ENCODE data around the gene LCN15. TPM values are rescaled to one million over a fixed set of nuclear protein-coding genes. Genes with fewer than 3 reads are reported as not detected.
"Not testable (repeated sequence)": the region's sequence is repeated elsewhere in the genome, so short reads cannot be mapped to it uniquely, and the experiment has no call there.

Gene LCN15
- total RNA-seq, 2 experiments from 2014 or later, result not detected

DNA sequence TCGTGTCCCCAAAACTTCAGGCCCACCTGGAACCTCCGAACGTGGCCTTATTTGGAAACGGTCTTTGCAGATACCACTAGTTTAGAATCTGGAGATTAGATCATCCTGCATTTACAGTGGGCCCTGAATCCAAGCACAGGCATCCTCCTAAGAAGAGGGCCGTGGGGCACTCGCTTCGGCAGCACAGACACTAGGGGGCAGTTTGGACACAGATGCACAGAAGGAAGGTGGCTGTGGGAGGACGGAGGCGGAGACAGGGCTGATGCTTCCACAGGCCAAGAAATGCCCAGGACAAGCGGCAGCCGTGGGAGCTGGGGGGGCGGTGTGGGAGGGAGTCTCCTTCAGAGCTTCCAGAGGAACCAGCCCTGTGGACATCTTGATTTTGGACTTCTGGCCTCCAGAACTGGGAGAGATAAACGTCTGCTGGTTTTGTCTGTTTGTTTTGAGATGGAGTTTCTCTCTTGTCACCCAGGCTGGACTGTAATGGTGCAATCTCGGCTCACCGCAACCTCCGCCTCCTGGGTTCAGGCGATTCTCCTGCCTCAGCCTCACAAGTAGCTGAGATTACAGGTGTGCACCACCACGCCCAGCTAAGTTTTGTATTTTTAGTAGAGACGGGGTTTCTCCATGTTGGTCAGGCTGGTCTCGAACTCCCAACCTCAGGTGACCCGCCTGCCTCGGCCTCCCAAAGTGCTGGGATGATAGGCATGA lies 3.3 kb downstream of the LCN15 start:
- POLR2A ChIA-PET, result interaction anchor here (0.6 kb wide), 1 partner anchor 10 kb away, joined by 3 read pairs; no protein-coding TSS in a partner anchor
- ATAC-seq, result peak; percentile 34
- H3K9me3 Mint-ChIP-seq (ENCODE audit: low read depth); H3K27ac Mint-ChIP-seq; H3K36me3 Mint-ChIP-seq (ENCODE audit: low read depth); intact Hi-C loops (cut with DNase I, micrococcal nuclease); H3K4me1 Mint-ChIP-seq; H3K27me3 Mint-ChIP-seq; H3K4me3 Mint-ChIP-seq: not testable (repeated sequence)
- DNase-seq, result peak; percentile 58
- CTCF ChIA-PET, result interaction anchor here (0.7 to 1.6 kb wide), 3 partner anchors 10 to 1257 kb away, joined by 3 to 4 read pairs (median 4); no protein-coding TSS in a partner anchor

DNA sequence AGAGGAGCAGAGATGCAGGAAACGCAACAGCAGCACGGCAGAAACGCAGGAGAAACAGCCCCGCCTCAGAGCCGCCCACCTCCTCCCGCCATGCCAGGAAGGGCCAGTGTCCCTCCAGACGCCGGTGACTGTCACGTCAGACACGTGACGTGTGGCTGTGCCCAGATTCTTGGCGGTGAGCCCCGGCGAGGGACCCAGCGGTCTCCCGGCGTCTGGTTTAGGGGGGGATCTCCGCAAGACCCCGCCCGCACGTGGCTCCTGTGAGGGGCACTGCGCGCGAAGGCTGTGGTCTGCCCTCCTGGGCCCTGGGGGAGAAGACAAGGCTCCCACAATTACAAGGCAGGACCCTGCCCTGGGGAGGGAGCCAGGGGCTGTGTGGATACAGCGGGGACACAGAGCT lies 3.9 kb downstream of the LCN15 start:
- ATAC-seq (no peak), DNase-seq (no peak)
- ChIA-PET CTCF (interaction anchor here (0.6 to 1.6 kb wide), 5 partner anchors 10 to 1256 kb away, joined by 3 to 4 read pairs (median 4); no protein-coding TSS in a partner anchor), POLR2A (no interaction called here)
- H3K27ac Mint-ChIP-seq, result no peak overlapping the region
- H3K4me3 Mint-ChIP-seq, result no peak overlapping the region
- H3K9me3 Mint-ChIP-seq (ENCODE audit: low read depth), result peaks cover 9% of the 10 kb centered on the region
- H3K4me1 Mint-ChIP-seq, result no peaks in the 10 kb centered on the region
- peaks cover 2% of the 10 kb centered on the region for H3K36me3 Mint-ChIP-seq (ENCODE audit: low read depth)
- peaks cover 9% of the 10 kb centered on the region for H3K27me3 Mint-ChIP-seq
- intact Hi-C loops (cut with DNase I, micrococcal nuclease), result no loop called here

DNA sequence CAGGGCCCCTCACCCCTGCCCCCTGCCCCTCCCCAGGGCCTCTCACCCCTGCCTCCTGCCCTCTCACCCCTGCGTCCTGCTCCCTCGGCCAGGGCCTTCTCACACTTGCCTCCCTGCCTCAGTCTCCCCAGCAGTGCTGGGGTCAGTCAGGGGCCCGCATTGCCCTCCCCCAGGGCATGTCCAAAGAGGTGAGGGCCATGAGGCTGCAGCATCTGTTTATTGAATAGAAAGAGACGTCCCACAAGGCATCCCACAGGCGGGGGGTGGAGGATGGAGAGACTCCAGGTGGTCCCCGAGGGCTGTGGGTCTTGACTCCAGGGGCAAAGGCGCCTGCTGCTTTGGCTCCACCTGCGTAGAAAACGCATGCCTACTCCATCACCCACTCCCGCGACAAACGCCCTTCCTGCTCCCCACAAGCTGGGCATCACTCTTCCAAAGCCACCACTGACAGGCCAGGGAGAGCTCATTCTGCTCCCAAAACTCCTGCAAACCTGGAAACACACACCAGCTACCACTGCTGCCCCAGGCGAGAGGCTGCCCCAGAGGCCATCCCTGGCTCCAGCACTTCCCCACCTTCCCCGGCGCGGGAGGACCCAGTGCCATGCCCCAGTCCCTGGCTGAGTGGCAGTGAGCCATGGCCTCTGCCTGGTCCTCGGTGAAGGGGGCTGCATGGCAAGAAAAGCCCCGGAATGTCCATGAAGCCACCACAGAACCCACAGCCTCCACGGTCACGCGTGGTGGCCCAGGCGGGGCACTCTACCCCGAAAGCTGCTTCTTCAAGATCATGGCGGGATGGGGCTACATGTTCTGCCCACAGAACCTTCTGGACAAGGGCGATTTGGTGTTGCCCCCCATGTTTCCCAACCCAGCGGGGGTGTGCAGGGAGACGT lies 4.6 kb downstream of the LCN15 start:
- no peak for DNase-seq
- ChIA-PET POLR2A (no interaction called here), CTCF (interaction anchor here (0.6 to 1.6 kb wide), 5 partner anchors 9 to 276 kb away, joined by 3 to 4 read pairs (median 4); no protein-coding TSS in a partner anchor)
- Mint-ChIP-seq H3K36me3 (ENCODE audit: low read depth) (peaks cover 2% of the 10 kb centered on the region), H3K27me3 (peaks cover 9% of the 10 kb centered on the region), H3K4me3 (no peak overlapping the region), H3K4me1 (no peaks in the 10 kb centered on the region), H3K27ac (no peak overlapping the region), H3K9me3 (ENCODE audit: low read depth) (peaks cover 11% of the 10 kb centered on the region)
- ATAC-seq, result no peak
- intact Hi-C loops (cut with DNase I, micrococcal nuclease), result no loop called here

GRCh38 chr9:136759001-136759400 lies 5.3 kb downstream of the LCN15 start:
- Mint-ChIP-seq H3K4me3 (no peak overlapping the region), H3K9me3 (ENCODE audit: low read depth) (peaks cover 11% of the 10 kb centered on the region), H3K27ac (no peak overlapping the region), H3K4me1 (no peaks in the 10 kb centered on the region), H3K36me3 (ENCODE audit: low read depth) (peaks cover 2% of the 10 kb centered on the region), H3K27me3 (peaks cover 9% of the 10 kb centered on the region)
- DNase-seq (no peak), ATAC-seq (no peak)
- CTCF ChIA-PET, result interaction anchor here (0.6 to 1.6 kb wide), 4 partner anchors 8 to 276 kb away, joined by 3 to 4 read pairs (median 4); no protein-coding TSS in a partner anchor
- POLR2A ChIA-PET, result no interaction called here
- intact Hi-C loops (cut with DNase I, micrococcal nuclease), result no loop called here

DNA sequence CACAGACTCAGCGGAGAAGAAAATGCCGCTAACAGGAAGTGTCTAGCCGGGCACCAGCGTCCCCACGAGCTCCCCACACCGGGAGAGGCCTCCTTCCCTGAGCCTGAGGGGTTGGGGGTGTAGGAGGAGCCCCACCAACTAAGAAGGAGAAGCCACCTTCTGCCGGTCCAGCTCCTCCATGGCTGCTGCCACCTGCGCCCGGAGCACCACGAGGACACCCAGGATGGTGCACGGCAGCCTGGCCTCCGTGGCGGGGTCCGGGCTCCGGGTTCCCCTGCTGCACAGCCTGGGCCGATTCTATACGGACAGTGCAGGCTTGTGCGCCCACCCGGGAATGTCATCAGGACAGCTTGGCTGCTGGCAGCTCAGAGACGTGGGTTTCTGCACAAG lies 6.6 kb downstream of the LCN15 start:
- ChIA-PET POLR2A (no interaction called here), CTCF (interaction anchor here (0.6 to 1.5 kb wide), 7 partner anchors 9 to 479 kb away, joined by 3 to 8 read pairs (median 3); no protein-coding TSS in a partner anchor)
- H3K36me3 Mint-ChIP-seq (ENCODE audit: low read depth), result peaks cover 2% of the 10 kb centered on the region
- no peak overlapping the region for H3K27ac Mint-ChIP-seq
- H3K9me3 Mint-ChIP-seq (ENCODE audit: low read depth), result peaks cover 11% of the 10 kb centered on the region
- no peak overlapping the region for H3K4me3 Mint-ChIP-seq
- intact Hi-C loops (cut with DNase I, micrococcal nuclease), result no loop called here
- H3K4me1 Mint-ChIP-seq, result no peaks in the 10 kb centered on the region
- ATAC-seq, result no peak
- H3K27me3 Mint-ChIP-seq, result peaks cover 9% of the 10 kb centered on the region
- DNase-seq, result no peak

DNA sequence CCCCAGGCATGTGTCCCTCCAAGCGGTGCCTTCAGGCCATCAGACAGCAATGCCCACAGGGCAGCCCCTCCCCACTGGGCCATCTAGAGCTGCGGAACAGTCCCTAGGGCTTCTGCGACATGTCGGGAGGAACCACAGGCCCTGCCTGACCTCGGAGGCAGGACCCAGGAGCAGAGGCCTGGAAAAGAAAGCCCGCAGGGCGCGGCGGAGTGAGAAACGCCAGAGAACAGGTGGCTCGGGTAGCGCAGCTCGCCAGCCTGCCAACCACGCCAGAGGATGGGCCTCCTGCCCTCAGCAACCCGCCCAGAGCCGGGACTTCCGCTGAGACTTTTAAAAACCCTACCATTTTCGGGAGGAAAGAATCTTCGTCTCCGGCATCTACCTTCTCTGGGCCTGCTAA lies 7.0 kb downstream of the LCN15 start:
- no peak overlapping the region for H3K4me3 Mint-ChIP-seq

GRCh38 chr9:136756836-136757235 lies 7.5 kb downstream of the LCN15 start:
- ChIA-PET CTCF (interaction anchor here (1.5 kb wide), 1 partner anchor 21 kb away, joined by 8 read pairs; no protein-coding TSS in a partner anchor), POLR2A (no interaction called here)
- intact Hi-C loops (cut with DNase I, micrococcal nuclease), result no loop called here

More for the DNA sequence above, 7.0 kb downstream of the LCN15 start:
- Mint-ChIP-seq H3K9me3 (ENCODE audit: low read depth) (peaks cover 14% of the 10 kb centered on the region), H3K4me1 (no peaks in the 10 kb centered on the region), H3K27ac (no peak overlapping the region), H3K27me3 (peaks cover 13% of the 10 kb centered on the region), H3K36me3 (ENCODE audit: low read depth) (peaks cover 6% of the 10 kb centered on the region)
- DNase-seq, result no peak
- POLR2A ChIA-PET, result no interaction called here
- ATAC-seq, result no peak
- CTCF ChIA-PET, result interaction anchor here (0.6 to 1.5 kb wide), 5 partner anchors 20 to 479 kb away, joined by 3 to 8 read pairs (median 3); no protein-coding TSS in a partner anchor
- intact Hi-C loops (cut with DNase I, micrococcal nuclease), result no loop called here

DNA sequence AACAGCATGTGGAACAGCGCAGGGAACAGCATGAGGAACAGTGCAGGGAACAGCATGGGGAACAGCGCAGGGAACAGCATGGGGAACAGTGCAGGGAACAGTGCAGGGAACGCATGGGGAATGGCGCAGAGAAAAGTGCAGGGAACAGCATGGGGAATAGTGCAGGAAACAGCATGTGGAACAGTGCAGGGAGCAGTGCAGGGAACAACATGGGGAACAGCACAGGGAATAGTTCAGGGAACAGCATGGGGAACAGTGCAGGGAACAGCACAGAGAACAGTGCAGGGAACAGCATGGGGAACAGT lies 8.2 kb downstream of the LCN15 start:
- intact Hi-C loops (cut with DNase I, micrococcal nuclease), result no loop called here
- peaks cover 8% of the 10 kb centered on the region for H3K36me3 Mint-ChIP-seq (ENCODE audit: low read depth)
- H3K4me3 Mint-ChIP-seq, result no peak overlapping the region
- POLR2A ChIA-PET, result no interaction called here
- ATAC-seq (no peak), DNase-seq (no peak)
- peaks cover 16% of the 10 kb centered on the region for H3K27me3 Mint-ChIP-seq
- H3K9me3 Mint-ChIP-seq (ENCODE audit: low read depth), result peaks cover 22% of the 10 kb centered on the region
- CTCF ChIA-PET, result no interaction called here
- H3K27ac Mint-ChIP-seq, result no peak overlapping the region
- H3K4me1 Mint-ChIP-seq, result peaks cover under 1% of the 10 kb centered on the region

More at GRCh38 chr9:136756836-136757235, 7.5 kb downstream of the LCN15 start:
- Mint-ChIP-seq H3K27ac (no peak overlapping the region), H3K27me3 (peaks cover 16% of the 10 kb centered on the region), H3K9me3 (ENCODE audit: low read depth) (peaks cover 18% of the 10 kb centered on the region), H3K4me1 (no peaks in the 10 kb centered on the region), H3K4me3 (no peak overlapping the region), H3K36me3 (ENCODE audit: low read depth) (peaks cover 8% of the 10 kb centered on the region)
- DNase-seq, result no peak
- ATAC-seq, result no peak

DNA sequence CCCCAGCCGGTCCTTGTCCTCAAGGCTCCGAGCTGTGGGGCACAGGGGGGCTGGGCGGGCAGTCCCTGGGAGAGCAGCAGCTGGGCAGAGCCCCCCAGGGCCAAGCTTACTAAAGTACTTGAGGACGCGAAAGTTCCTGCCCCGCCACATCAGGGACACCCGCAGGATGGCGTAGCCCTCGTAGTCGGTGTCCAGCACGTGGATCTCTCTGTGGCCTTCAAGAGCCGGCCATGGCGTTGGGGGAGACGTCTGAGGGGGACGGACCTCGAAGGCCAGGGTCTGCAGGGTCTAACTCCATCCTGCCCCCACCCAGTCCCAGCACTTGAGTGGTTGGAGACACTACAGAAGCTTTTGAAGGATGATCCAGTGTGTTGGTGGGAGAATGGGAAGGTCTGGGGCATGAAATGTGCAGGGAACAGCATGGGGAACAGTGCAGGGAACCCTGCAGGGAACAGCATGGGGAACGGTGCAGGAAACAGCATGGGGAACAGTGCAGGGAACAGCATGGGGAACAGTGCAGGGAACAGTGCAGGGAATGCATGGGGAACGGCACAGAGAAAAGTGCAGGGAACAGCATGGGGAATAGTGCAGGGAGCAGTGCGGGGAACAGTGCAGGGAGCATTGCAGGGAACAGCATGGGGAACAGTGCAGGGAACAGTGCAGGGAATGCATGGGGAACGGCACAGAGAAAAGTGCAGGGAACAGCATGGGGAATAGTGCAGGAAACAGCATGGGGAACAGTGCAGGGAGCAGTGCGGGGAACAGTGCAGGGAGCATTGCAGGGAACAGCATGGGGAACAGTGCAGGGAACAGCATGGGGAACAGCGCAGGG lies 8.8 kb downstream of the LCN15 start:
- intact Hi-C loops (cut with DNase I, micrococcal nuclease); H3K27ac Mint-ChIP-seq; ATAC-seq; H3K4me3 Mint-ChIP-seq; DNase-seq; H3K4me1 Mint-ChIP-seq; H3K36me3 Mint-ChIP-seq (ENCODE audit: low read depth): not testable (repeated sequence)
- H3K9me3 Mint-ChIP-seq (ENCODE audit: low read depth), result peaks cover 24% of the 10 kb centered on the region
- POLR2A ChIA-PET, result interaction anchor here (0.6 kb wide), 1 partner anchor 27 kb away, joined by 3 read pairs; no protein-coding TSS in a partner anchor
- CTCF ChIA-PET, result interaction anchor here (0.5 kb wide), 1 partner anchor 15 kb away, joined by 3 read pairs; no protein-coding TSS in a partner anchor
- H3K27me3 Mint-ChIP-seq, result peaks cover 16% of the 10 kb centered on the region

- no peak overlapping the region for H3K27ac Mint-ChIP-seq
- peaks cover 8% of the 10 kb centered on the region for H3K36me3 Mint-ChIP-seq (ENCODE audit: low read depth)
- ATAC-seq (no peak), DNase-seq (no peak)
- ChIA-PET POLR2A (interaction anchor here (0.6 kb wide), 1 partner anchor 27 kb away, joined by 3 read pairs; no protein-coding TSS in a partner anchor), CTCF (interaction anchor here (0.5 kb wide), 1 partner anchor 16 kb away, joined by 3 read pairs; no protein-coding TSS in a partner anchor)
- intact Hi-C loops (cut with DNase I, micrococcal nuclease), result no loop called here
- peaks cover 14% of the 10 kb centered on the region for H3K27me3 Mint-ChIP-seq
- peaks cover 24% of the 10 kb centered on the region for H3K9me3 Mint-ChIP-seq (ENCODE audit: low read depth)
- H3K4me3 Mint-ChIP-seq, result no peak overlapping the region
- H3K4me1 Mint-ChIP-seq, result peaks cover 12% of the 10 kb centered on the region
Observed at GRCh38 chr9:136754626-136755301, 9.6 kb downstream of the LCN15 start.

Data from activated CD4-positive, alpha-beta T cell treated with anti-CD3 and anti-CD28 coated beads for 36 hours (primary cell).